Prostate gland (tissue), 2 donors: Measurements from ENCODE around the gene KIR3DL3.

Experiments used
- CTCF ChIP-seq, 4 experiments: fragments of 200-600 bp in 2 of 4; fragments of 450-650 bp in 2 of 4; sonication (generic) in 2 of 4; IDR thresholded peaks; 1 replicate in 3 of 4; 2 replicates in 1 of 4; pipeline ENCODE4 v1.5.1; 2016 to 2019; ENCODE audit warnings: antibody characterized with exemption in 4 of 4, mild to moderate bottlenecking in 2 of 4, moderate library complexity in 2 of 4
- POLR2A ChIP-seq: fragments of 450-650 bp; IDR thresholded peaks from one replicate; pipeline ENCODE4 v1.6.1; 2016; ENCODE audit warnings: antibody characterized with exemption, mild to moderate bottlenecking

DNA sequence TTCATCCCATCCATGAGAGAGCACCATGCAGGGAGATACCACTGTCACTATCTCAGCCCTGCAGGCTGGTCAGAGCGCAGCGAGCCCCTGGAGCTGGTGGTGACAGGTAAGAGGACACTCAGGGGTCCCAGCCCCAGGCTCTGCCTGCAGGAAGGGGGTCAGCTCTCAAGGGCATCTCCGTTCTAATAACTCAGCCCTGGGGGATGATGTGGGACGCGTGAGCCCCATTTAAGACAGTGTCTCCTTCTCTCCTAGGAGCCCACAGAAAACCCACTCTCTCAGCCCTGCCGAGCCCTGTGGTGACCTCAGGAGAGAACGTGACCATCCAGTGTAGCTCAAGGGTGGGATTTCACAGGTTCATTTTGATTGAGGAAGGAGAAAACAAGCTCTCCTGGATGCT, 15.5 kb upstream of the KIR3DL3 start:
- no peak for TF ChIP-seq CTCF (IDR thresholded peaks at IDR 0.05)
- TF ChIP-seq POLR2A: no peak
